Keratinocyte (primary cell): ENCODE data around the gene VIT. TPM values are rescaled to one million over a fixed set of nuclear protein-coding genes. Genes with fewer than 3 reads are reported as not detected.

ENCODE experiments used
- DNase-seq: peaks from one replicate; pipeline ENCODE4 v3.0.0-alpha.2; 2011; ENCODE audit warnings: low read depth, missing footprints, low spot score
- FAIRE-seq: peaks from 2 replicates; lab custom pipeline; 2011; peaks lifted over from hg19 to GRCh38; lab: Jason Lieb, UNC
- H2AFZ ChIP-seq: 2 replicates; pipeline ENCODE4 v1.6.0; 2012; ENCODE audit warnings: low read length, control low read depth, inconsistent platforms; ENCODE audit not compliant: control insufficient read depth
- H3K27ac ChIP-seq: 2 replicates; pipeline ENCODE4 v1.5.1; 2011; ENCODE audit warnings: low read length; ENCODE audit not compliant: control insufficient read depth, insufficient read depth
- H3K27me3 ChIP-seq: 3 replicates; pipeline ENCODE4 v1.6.0; 2011; ENCODE audit warnings: low read length; ENCODE audit not compliant: control insufficient read depth, insufficient read depth; ENCODE audit errors: extremely low read depth
- H3K36me3 ChIP-seq, 2 experiments: 2 replicates in 1 of 2; 3 replicates in 1 of 2; pipeline ENCODE4 v1.5.1; 2011; ENCODE audit warnings: low read length in 2 of 2, mild to moderate bottlenecking in 1 of 2; ENCODE audit not compliant: control insufficient read depth in 2 of 2, insufficient read depth in 2 of 2; ENCODE audit errors: extremely low read depth in 1 of 2
- H3K4me1 ChIP-seq: 3 replicates; pipeline ENCODE4 v1.5.1; 2011; ENCODE audit warnings: low read length; ENCODE audit not compliant: control insufficient read depth, insufficient read depth; ENCODE audit errors: extremely low read depth
- H3K4me2 ChIP-seq: 3 replicates; pipeline ENCODE4 v1.6.0; 2011; ENCODE audit warnings: low read depth, low read length; ENCODE audit not compliant: control insufficient read depth, insufficient read depth; ENCODE audit errors: extremely low read depth
- H3K4me3 ChIP-seq, 3 experiments: fragments of 200-600 bp in 1 of 3; sonication (generic) in 1 of 3; 2 replicates in 2 of 3; 3 replicates in 1 of 3; pipeline ENCODE4 v1.5.1; 2011 to 2016; ENCODE audit warnings: low read length in 3 of 3, mild to moderate bottlenecking in 3 of 3, control low read depth in 2 of 3, inconsistent platforms in 1 of 3, low read depth in 1 of 3, mixed read lengths in 1 of 3, mixed run types in 1 of 3, moderate library complexity in 1 of 3; ENCODE audit not compliant: control insufficient read depth in 2 of 3, insufficient read depth in 2 of 3; ENCODE audit errors: extremely low read depth in 1 of 3
- H3K79me2 ChIP-seq: 2 replicates; pipeline ENCODE4 v1.6.0; 2012; ENCODE audit warnings: low read length; ENCODE audit not compliant: control insufficient read depth, insufficient read depth
- H3K9ac ChIP-seq: 3 replicates; pipeline ENCODE4 v1.6.0; 2011; ENCODE audit warnings: low read length; ENCODE audit not compliant: control insufficient read depth, insufficient read depth; ENCODE audit errors: extremely low read depth
- H3K9me1 ChIP-seq: 3 replicates; pipeline ENCODE4 v1.6.0; 2011; ENCODE audit warnings: low read length; ENCODE audit not compliant: control insufficient read depth, insufficient read depth; ENCODE audit errors: extremely low read depth
- H3K9me3 ChIP-seq: 2 replicates; pipeline ENCODE4 v1.5.1; 2012; ENCODE audit warnings: low read depth, low read length; ENCODE audit not compliant: control insufficient read depth
- H4K20me1 ChIP-seq: 3 replicates; pipeline ENCODE4 v1.6.0; 2011; ENCODE audit warnings: low read length; ENCODE audit not compliant: control insufficient read depth, insufficient read depth; ENCODE audit errors: extremely low read depth
- CTCF ChIP-seq, 3 experiments: IDR thresholded peaks in 1 of 3; conservative IDR thresholded peaks in 1 of 3; optimal IDR thresholded peaks in 1 of 3; 2 replicates in 2 of 3; 3 replicates in 1 of 3; pipeline versions ENCODE3 to v1.5.1; 2011; ENCODE audit warnings: low read length in 3 of 3, mild to moderate bottlenecking in 3 of 3, moderate library complexity in 2 of 3, control low read depth in 1 of 3, inconsistent platforms in 1 of 3; ENCODE audit not compliant: insufficient read depth in 2 of 3; ENCODE audit errors: extremely low read depth in 1 of 3
- EZH2 ChIP-seq: IDR thresholded peaks from one replicate; pipeline ENCODE4 v1.6.1; 2012; ENCODE audit warnings: inconsistent platforms, mild to moderate bottlenecking, low read length, moderate library complexity
- dilution Hi-C: fragments of 300-500 bp; cut with MboI; formaldehyde crosslinking; loops from one replicate; pipeline ENCODE4 v1.7.0; 2020; ENCODE audit warnings: low sequenced_read_pairs; ENCODE audit not compliant: extremely low pct_ligation_motif_present
- polyA plus RNA-seq, 5 experiments: library from polyadenylated mRNA; depleted of rRNA in 3 of 5; stranded (reverse) in 3 of 5; stranded (forward) in 1 of 5; unstranded in 1 of 5; fragments of >200 nt; gene quantifications; 1 replicate in 1 of 5; 2 replicates in 3 of 5; 3 replicates in 1 of 5; pipeline versions ENCODE4 v1.2.1 to v1.2.3, GENCODE V29; 2011 to 2012; ENCODE audit warnings: missing spikeins in 2 of 5, low read depth in 1 of 5, low replicate concordance in 1 of 5

Gene VIT
- polyA plus RNA-seq, 1 donor (not counting 4 experiments of a cell fraction or from before 2014, with no cell fraction given): 0.79 TPM

- no peaks in the 10 kb centered on the region for H3K79me2 ChIP-seq
- H3K4me1 ChIP-seq: peaks cover 4% of the 10 kb centered on the region
- H3K9me1 ChIP-seq: no peaks in the 10 kb centered on the region
- no peak for FAIRE-seq
- H3K4me3 ChIP-seq: no peak overlapping the region
- H3K27me3 ChIP-seq: no peaks in the 10 kb centered on the region
- dilution Hi-C loops: no loop called here
- no peak overlapping the region for H3K9ac ChIP-seq
- no peaks in the 10 kb centered on the region for H3K9me3 ChIP-seq
- no peaks in the 10 kb centered on the region for H4K20me1 ChIP-seq
- no peak overlapping the region for H2AFZ ChIP-seq
- DNase-seq: no peak
- no peaks in the 10 kb centered on the region for H3K36me3 ChIP-seq
- TF ChIP-seq CTCF (optimal IDR thresholded peaks at IDR 0.05 in 1 of 3, IDR thresholded peaks at IDR 0.05 in 1 of 3, conservative IDR thresholded peaks at IDR 0.05 in 1 of 3; ENCODE audit: extremely low read depth in 1 of 3, insufficient read depth in 2 of 3, low read length in 3 of 3) (no peak), EZH2 (no peak)
- H3K4me2 ChIP-seq: no peak overlapping the region
- no peak overlapping the region for H3K27ac ChIP-seq
Measured at GRCh38 chr2:36811071-36811470, 114.6 kb downstream of the VIT start.

GRCh38 chr2:36812196-36812595 is 115.7 kb downstream of the VIT start:
- dilution Hi-C loops: no loop called here

More at GRCh38 chr2:36812196-36812595, 115.7 kb downstream of the VIT start:
- H3K9me3 ChIP-seq: no peaks in the 10 kb centered on the region
- H3K27me3 ChIP-seq: no peaks in the 10 kb centered on the region
- no peak overlapping the region for H3K9ac ChIP-seq
- H3K27ac ChIP-seq: no peak overlapping the region
- FAIRE-seq: no peak
- DNase-seq: no peak
- H3K4me1 ChIP-seq: peaks cover 4% of the 10 kb centered on the region
- no peaks in the 10 kb centered on the region for H3K9me1 ChIP-seq
- no peak overlapping the region for H3K4me3 ChIP-seq
- H3K79me2 ChIP-seq: no peaks in the 10 kb centered on the region
- no peak overlapping the region for H2AFZ ChIP-seq
- H3K36me3 ChIP-seq: no peaks in the 10 kb centered on the region
- no peak overlapping the region for H3K4me2 ChIP-seq
- TF ChIP-seq CTCF (optimal IDR thresholded peaks at IDR 0.05 in 1 of 3, IDR thresholded peaks at IDR 0.05 in 1 of 3, conservative IDR thresholded peaks at IDR 0.05 in 1 of 3; ENCODE audit: extremely low read depth in 1 of 3, insufficient read depth in 2 of 3, low read length in 3 of 3): peak in 2 of 3 experiments; percentile 28 to 38
- TF ChIP-seq EZH2: no peak
- no peaks in the 10 kb centered on the region for H4K20me1 ChIP-seq
